ENCODE results near the gene TSHZ1. TPM values are rescaled to one million over a fixed set of nuclear protein-coding genes. Genes with fewer than 3 reads are reported as not detected.

TSHZ1 gene
- total RNA-seq, 2 experiments from 2014 or later: 5.9 to 9.5 TPM

DNA sequence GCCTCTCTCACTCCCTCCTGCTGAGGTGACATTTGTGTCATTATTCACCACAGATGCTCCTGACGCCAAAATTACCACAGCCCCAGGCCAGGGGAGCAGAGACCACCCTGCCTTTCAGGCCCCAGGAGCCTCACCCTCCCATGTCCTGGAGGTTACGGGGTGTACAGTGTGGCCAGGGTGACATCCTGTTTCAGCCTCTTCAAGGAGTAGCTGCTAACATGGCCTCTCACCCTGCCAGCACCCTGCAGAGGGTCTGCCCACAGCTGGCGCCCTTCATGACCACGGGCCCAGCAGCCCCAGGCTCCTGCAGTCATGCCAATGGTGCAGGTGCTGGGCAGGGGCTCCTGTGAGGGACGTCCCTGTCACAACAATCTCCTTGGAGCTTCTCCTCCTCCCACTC is 124.3 kb downstream of the TSHZ1 start:
- BruUV-seq (replicated peaks): no TSS peak
- H2AFZ ChIP-seq (ENCODE audit: low read length): no peak overlapping the region
- ChIA-PET POLR2A (no interaction called here), CTCF (ENCODE audit: unreplicated experiment) (no interaction called here)
- DNase-seq (ENCODE audit: low spot score): no peak
- intact Hi-C loops (cut with micrococcal nuclease; ENCODE audit: unreplicated experiment): no loop called here
- H4K20me1 ChIP-seq (ENCODE audit: insufficient read depth, low read length): no peaks in the 10 kb centered on the region
- no peak overlapping the region for H3K27ac ChIP-seq (ENCODE audit: low read depth, low read length, poor library complexity, severe bottlenecking)
- H3K4me2 ChIP-seq (ENCODE audit: low read length): no peak overlapping the region
- no peaks in the 10 kb centered on the region for H3K9me2 ChIP-seq (ENCODE audit: insufficient read depth, low read length)
- no peak overlapping the region for H3K4me3 ChIP-seq (ENCODE audit: low read depth, low read length, poor library complexity, severe bottlenecking)
- H3K36me3 ChIP-seq (ENCODE audit: insufficient read depth, low read length): no peaks in the 10 kb centered on the region
- H3K9me3 ChIP-seq (ENCODE audit: low read length): no peaks in the 10 kb centered on the region
- no peak for TF ChIP-seq CTCF (conservative IDR thresholded peaks at IDR 0.05; ENCODE audit: low read length)
- TF ChIP-seq EZH2phosphoT487 (IDR thresholded peaks at IDR 0.05; ENCODE audit: borderline replicate concordance, low read depth, low read length): no peak
- H3K79me2 ChIP-seq (ENCODE audit: insufficient read depth, low read depth, low read length): no peaks in the 10 kb centered on the region
- no peaks in the 10 kb centered on the region for H3K4me1 ChIP-seq (ENCODE audit: insufficient read depth, low read length, poor library complexity, severe bottlenecking)

DNA sequence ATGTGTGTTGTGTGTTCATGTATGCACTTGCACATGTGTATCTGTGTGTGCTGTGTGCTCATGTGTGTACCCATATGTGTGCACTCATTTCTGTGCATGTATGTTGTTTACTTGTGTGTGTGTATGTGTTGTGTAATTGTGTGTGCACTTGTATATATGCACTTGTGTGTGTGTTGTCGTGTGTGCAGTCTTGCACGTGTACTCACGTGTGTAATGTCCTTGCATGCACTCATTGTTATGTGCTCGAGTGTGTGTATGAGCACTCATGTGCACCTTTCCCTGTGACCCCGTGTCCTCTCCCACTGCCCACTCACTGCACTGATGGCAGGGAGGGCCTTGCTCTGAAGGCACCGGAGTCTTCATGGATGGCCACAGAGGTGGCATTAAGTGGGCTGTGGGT is 124.9 kb downstream of the TSHZ1 start:
- intact Hi-C loops (cut with micrococcal nuclease; ENCODE audit: unreplicated experiment): no loop called here
- Histone ChIP-seq H2AFZ (ENCODE audit: low read length) (no peak overlapping the region), H3K9me2 (ENCODE audit: insufficient read depth, low read length) (no peaks in the 10 kb centered on the region), H4K20me1 (ENCODE audit: insufficient read depth, low read length) (no peaks in the 10 kb centered on the region), H3K79me2 (ENCODE audit: insufficient read depth, low read depth, low read length) (no peaks in the 10 kb centered on the region), H3K4me2 (ENCODE audit: low read length) (no peak overlapping the region), H3K36me3 (ENCODE audit: insufficient read depth, low read length) (no peaks in the 10 kb centered on the region), H3K4me3 (ENCODE audit: low read depth, low read length, poor library complexity, severe bottlenecking) (no peak overlapping the region), H3K4me1 (ENCODE audit: insufficient read depth, low read length, poor library complexity, severe bottlenecking) (no peaks in the 10 kb centered on the region), H3K27ac (ENCODE audit: low read depth, low read length, poor library complexity, severe bottlenecking) (no peak overlapping the region), H3K9me3 (ENCODE audit: low read length) (no peaks in the 10 kb centered on the region)
- TF ChIP-seq CTCF (conservative IDR thresholded peaks at IDR 0.05; ENCODE audit: low read length): no peak
- TF ChIP-seq EZH2phosphoT487 (IDR thresholded peaks at IDR 0.05; ENCODE audit: borderline replicate concordance, low read depth, low read length): no peak
- no peak for DNase-seq (ENCODE audit: low spot score)
- ChIA-PET POLR2A (interaction anchor here (0.7 kb wide), 2 partner anchors 439 to 1107 kb away, joined by 3 to 6 read pairs; no protein-coding TSS in a partner anchor), CTCF (ENCODE audit: unreplicated experiment) (no interaction called here)
- no TSS peak for BruUV-seq (replicated peaks)

DNA sequence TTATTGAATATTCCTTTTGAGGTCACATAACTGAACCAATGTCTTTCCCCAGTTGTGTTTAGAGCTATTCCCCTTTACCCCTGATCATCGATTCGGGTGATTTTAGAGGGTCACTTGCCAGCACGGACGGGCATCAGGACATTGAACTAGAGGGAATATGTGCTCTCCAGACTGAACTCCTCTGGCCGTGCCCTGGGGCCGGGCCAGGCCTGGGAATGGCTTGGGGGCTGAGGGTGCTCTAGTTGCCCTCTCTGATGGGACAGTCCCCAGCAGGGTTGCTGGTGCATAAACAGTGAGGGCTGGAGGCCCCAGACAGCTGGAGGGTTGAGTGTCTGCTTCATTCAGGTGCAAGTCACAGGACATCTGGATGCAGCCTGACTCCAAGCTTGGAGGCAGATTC is 126.2 kb downstream of the TSHZ1 start:
- Histone ChIP-seq H3K27ac (ENCODE audit: low read depth, low read length, poor library complexity, severe bottlenecking) (no peak overlapping the region), H3K4me3 (ENCODE audit: low read depth, low read length, poor library complexity, severe bottlenecking) (no peak overlapping the region), H3K4me2 (ENCODE audit: low read length) (no peak overlapping the region), H3K36me3 (ENCODE audit: insufficient read depth, low read length) (no peaks in the 10 kb centered on the region), H3K9me3 (ENCODE audit: low read length) (no peaks in the 10 kb centered on the region), H4K20me1 (ENCODE audit: insufficient read depth, low read length) (no peaks in the 10 kb centered on the region), H2AFZ (ENCODE audit: low read length) (no peak overlapping the region), H3K9me2 (ENCODE audit: insufficient read depth, low read length) (no peaks in the 10 kb centered on the region), H3K4me1 (ENCODE audit: insufficient read depth, low read length, poor library complexity, severe bottlenecking) (no peaks in the 10 kb centered on the region), H3K79me2 (ENCODE audit: insufficient read depth, low read depth, low read length) (no peaks in the 10 kb centered on the region)
- TF ChIP-seq CTCF (conservative IDR thresholded peaks at IDR 0.05; ENCODE audit: low read length): no peak
- TF ChIP-seq EZH2phosphoT487 (IDR thresholded peaks at IDR 0.05; ENCODE audit: borderline replicate concordance, low read depth, low read length): no peak
- BruUV-seq (replicated peaks): no TSS peak
- ChIA-PET POLR2A (no interaction called here), CTCF (ENCODE audit: unreplicated experiment) (no interaction called here)
- DNase-seq (ENCODE audit: low spot score): no peak
- intact Hi-C loops (cut with micrococcal nuclease; ENCODE audit: unreplicated experiment): no loop called here
